NCI-H1048 (cell line): Measurements from ENCODE around the gene RAB36.
A peak's percentile ranks its signal among the peaks of the same experiment; 100 is the strongest.

ENCODE experiments used
- DNase-seq: peaks from one replicate; lab custom pipeline; 2025; lab: John Stamatoyannopoulos, UW

RAB36 gene

GRCh38 chr22:23144932-23145877 is at the start of gene RAB36:
RAB36 (plus strand) TSS chr22:23145477; CDS start chr22:23146617, 1,140 bp downstream.
- peak; percentile 98 for DNase-seq

- no peak for DNase-seq
Observed at GRCh38 chr22:23095733-23096342, 49.4 kb upstream of the RAB36 start.

- no peak for DNase-seq
Observed at GRCh38 chr22:23097412-23098229, 47.7 kb upstream of the RAB36 start.

- no peak for DNase-seq
Observed at GRCh38 chr22:23098230-23098705, 47.0 kb upstream of the RAB36 start.

- DNase-seq, result no peak
Observed at GRCh38 chr22:23098718-23099530, 46.4 kb upstream of the RAB36 start.

GRCh38 chr22:23099531-23099804 is 45.8 kb upstream of the RAB36 start:
- no peak for DNase-seq

GRCh38 chr22:23100124-23100801 is 45.0 kb upstream of the RAB36 start:
- no peak for DNase-seq

GRCh38 chr22:23101524-23101923 is 43.8 kb upstream of the RAB36 start:
- no peak for DNase-seq

GRCh38 chr22:23102002-23102655 is 43.1 kb upstream of the RAB36 start:
- no peak for DNase-seq

- DNase-seq, result no peak
Observed at GRCh38 chr22:23102776-23103175, 42.5 kb upstream of the RAB36 start.

- no peak for DNase-seq
Observed at GRCh38 chr22:23103199-23103954, 41.9 kb upstream of the RAB36 start.

- DNase-seq, result no peak
Observed at GRCh38 chr22:23104187-23104971, 40.9 kb upstream of the RAB36 start.

- DNase-seq, result no peak
Observed at GRCh38 chr22:23105304-23105703, 40.0 kb upstream of the RAB36 start.

- no peak for DNase-seq
Observed at GRCh38 chr22:23105919-23106318, 39.4 kb upstream of the RAB36 start.

- DNase-seq, result no peak
Observed at GRCh38 chr22:23106344-23106743, 38.9 kb upstream of the RAB36 start.

GRCh38 chr22:23106906-23107367 is 38.3 kb upstream of the RAB36 start:
- no peak for DNase-seq

GRCh38 chr22:23107487-23108248 is 37.6 kb upstream of the RAB36 start:
- no peak for DNase-seq
